GM21737 (cell line): ENCODE results near the gene MYCT1.

Experiments used
- ATAC-seq: cut with Tn5 transposase; IDR thresholded peaks from one replicate; pipeline ENCODE4 v1.9.1; 2021; ENCODE audit warnings: mild to moderate bottlenecking, moderate library complexity; ENCODE audit not compliant: unreplicated experiment

MYCT1 gene

GRCh38 chr6:152720974-152721373 is 23.3 kb downstream of the MYCT1 start:
- ATAC-seq = no peak

GRCh38 chr6:152721956-152722355 is 24.3 kb downstream of the MYCT1 start:
- no peak for ATAC-seq

DNA sequence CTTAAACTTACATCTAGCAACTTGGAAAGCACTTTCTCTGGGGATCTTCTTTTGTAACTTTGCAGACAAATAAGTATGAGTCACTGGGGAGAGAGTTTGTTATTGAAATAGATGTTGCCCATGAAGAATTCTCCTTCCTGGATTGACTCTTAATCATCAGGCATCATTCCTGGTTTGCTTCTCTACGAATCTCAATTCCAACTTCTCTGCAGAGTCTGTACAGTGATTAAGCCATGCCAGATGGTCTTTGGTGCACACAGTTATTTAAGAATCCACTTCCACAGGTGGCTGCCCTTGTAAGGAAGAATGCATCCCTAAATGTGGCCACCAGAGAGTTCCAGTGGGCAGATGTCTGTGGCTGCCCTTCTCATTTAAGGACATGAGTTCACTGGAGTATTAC is 25.7 kb downstream of the MYCT1 start:
- no peak for ATAC-seq

DNA sequence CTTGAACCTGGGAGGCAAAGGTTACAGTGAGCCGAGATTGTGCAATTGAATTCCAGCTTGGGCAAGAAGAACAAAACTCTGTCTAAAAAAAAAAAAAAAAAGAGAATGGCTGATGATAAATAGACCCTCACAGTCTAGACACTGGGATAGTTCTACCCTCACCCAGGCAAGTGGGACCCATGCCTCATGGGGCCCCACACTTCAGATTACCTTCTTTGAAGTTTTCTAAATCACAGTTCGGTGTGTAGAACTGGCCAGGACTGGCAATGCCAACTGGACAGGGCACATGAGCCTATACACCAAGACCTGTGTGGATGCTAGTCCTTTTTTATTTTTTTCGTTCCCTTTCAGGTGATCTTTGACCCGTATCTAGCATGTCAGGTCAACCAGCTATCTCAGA is 28.6 kb downstream of the MYCT1 start:
- ATAC-seq = no peak

DNA sequence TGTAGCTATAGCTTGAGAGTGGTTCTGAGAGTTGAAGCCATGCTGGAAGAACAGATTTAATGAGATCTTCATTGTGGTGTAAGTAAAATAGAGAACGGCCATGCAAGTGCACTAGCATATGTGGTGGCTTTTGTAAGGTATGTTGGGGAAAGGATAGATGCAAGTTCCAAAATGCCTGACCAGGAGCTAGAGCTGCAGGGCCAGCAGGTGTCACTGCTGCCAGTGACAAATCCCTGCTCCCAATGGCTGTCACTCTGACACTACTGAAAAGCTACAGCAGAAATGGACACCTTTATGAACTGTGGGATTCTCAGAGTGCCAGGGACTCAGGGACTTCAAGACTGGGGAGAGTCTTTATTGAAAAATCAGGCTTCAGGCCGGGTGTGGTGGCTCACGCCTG is 29.8 kb downstream of the MYCT1 start:
- ATAC-seq = no peak

DNA sequence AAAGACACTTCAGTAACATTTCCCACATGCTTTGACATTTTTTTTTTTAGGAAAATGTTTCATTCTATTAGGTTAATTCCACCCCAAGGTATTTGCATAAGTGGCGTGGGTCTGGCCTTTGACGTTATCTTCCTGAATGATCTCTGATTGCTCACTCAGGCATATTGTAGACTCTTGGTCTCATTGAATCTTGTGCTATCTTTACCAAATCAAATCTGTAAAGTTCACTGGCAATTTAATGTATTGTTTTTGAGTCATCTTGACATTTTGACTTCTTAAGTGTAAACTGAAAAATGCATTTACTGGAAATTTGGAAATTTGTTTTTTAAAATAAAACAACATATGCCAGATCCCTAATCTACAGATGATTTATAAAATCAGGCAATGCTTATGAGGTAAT is 36.9 kb downstream of the MYCT1 start:
- ATAC-seq = no peak

DNA sequence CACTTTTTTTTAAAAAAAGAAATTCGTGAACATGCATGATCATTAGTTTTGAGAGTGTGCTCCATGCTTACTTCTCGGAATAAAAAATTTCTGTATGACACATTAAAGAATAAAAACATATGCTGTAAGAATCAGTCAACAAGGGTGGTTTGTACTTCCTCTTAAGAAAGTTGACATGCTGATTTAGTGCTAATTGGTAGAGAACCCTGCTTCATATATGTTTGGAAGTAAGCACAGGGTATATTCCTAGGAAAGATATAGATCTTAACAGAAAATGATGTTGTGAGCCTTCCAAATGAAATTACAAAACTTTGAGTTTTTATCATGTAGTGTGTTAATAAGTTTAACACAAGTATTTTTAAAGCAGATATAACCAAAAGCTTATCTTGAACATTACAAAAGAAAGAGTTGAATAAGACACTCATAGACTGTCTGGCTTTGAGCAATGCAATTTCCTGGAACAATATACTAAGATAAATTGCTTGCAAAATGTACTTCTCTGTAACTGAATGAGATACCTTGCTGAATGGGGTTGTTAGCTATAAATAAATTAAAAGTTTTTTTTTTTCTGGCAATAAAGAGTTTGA is 39.1 kb downstream of the MYCT1 start:
- no peak for ATAC-seq

- no peak for ATAC-seq
Measured at GRCh38 chr6:152745509-152746171, 47.9 kb downstream of the MYCT1 start.

DNA sequence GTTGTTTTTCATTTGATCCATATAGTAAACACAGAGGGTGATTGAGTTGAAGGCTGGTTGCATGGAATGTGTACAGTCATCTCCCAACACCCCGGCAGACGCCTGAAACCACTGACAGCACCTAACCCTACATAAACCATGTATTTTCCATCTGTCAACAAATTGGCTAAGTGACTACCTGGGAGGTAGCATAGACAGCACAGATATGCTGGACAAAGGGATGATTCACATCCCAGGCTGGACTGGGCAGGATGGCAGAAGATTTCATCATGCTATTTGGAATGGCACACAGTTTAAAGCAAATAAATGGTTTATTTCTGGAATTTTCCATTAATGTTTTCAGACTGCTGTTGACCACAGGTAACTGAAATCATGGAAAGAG is 48.5 kb downstream of the MYCT1 start:
- ATAC-seq = no peak

GRCh38 chr6:152748843-152749242 is 51.1 kb downstream of the MYCT1 start:
- ATAC-seq = no peak

DNA sequence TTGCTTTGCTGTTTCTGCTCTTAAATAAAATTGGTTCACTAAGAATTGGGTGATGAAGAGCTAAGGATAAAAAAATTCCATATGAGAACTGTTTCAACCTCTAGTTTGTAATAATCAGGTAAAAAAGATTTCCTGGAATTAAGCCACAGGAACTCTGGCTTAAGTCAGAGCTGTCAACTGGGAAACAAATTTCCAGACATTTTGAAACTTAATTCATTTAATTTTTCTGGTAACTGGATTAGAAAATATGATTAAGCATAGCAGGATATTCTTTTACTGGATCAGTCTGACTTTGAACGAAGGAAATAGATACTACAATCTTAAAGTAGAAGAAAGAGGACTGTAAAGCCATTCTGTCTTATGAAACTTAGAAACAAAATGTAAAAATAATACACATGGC is 51.6 kb downstream of the MYCT1 start:
- no peak for ATAC-seq

GRCh38 chr6:152750694-152751093 is 53.0 kb downstream of the MYCT1 start, which contains the start of gene VIP:
TSS of gene VIP (plus strand) at chr6:152750797. CDS start at chr6:152752178, 1,381 bp downstream.
- no peak for ATAC-seq

GRCh38 chr6:152765331-152765730 is 67.6 kb downstream of the MYCT1 start:
- no peak for ATAC-seq

- no peak for ATAC-seq
Measured at GRCh38 chr6:152769159-152769558, 71.5 kb downstream of the MYCT1 start.

GRCh38 chr6:152769993-152770392 is 72.3 kb downstream of the MYCT1 start:
- ATAC-seq = no peak

DNA sequence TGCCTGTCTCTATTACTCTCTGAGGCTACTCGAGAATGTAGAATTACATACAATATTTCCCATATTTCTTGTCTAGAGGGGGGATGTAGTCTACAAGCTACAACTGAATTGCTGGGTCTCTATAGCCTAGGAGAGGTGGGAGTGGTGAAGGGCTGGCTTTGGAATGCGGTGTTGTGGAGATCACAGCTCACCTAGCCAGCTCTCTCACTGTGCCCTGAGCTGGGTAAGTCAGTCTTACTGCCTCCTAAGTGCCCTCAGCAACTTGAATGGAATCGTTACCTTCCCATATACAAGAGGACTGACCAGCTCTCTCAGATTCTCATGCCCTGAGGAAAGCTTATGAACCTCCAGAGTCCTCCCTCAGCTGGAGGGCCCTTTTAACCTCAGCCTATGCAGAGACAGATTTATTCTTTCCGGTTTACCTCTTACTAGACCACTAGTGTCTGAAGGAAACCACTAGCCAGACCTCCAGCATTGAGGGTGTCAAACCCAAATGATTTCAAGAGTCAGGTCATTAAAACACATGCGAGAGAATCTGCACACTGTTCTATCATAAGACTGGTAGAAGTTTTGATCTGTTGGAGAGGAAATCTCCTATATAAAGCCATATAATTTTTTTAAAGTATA is 73.5 kb downstream of the MYCT1 start:
- ATAC-seq = no peak
